Measurements from ENCODE around the gene SFXN3. TPM values are rescaled to one million over a fixed set of nuclear protein-coding genes. Genes with fewer than 3 reads are reported as not detected.
A peak's percentile ranks its signal among the peaks of the same experiment; 100 is the strongest.

The SFXN3 gene
- total and polyA plus RNA-seq, 2 experiments from 2014 or later, result 0.68 to 3.8 TPM

- Histone ChIP-seq H2AFZ (peak overlapping the region; percentile 99), H3F3A (replicated peaks; ENCODE audit: low read depth) (no peaks in the 10 kb centered on the region), H3K36me3 (ENCODE audit: insufficient read depth) (no peaks in the 10 kb centered on the region), H3K27me3 (ENCODE audit: insufficient read depth) (peaks cover 61% of the 10 kb centered on the region), H3K4me2 (peak overlapping the region; percentile 100), H4K20me1 (replicated peaks; ENCODE audit: insufficient read depth) (no peaks in the 10 kb centered on the region; the same call in 1 of the 2 replicates), H3K4me3 (peak overlapping the region; percentile 87), H3K9me2 (ENCODE audit: insufficient read depth) (no peaks in the 10 kb centered on the region), H3K79me2 (replicated peaks; ENCODE audit: insufficient read depth) (no peaks in the 10 kb centered on the region), H3K4me1 (ENCODE audit: insufficient read depth) (peaks cover 23% of the 10 kb centered on the region; the same call in 1 of the 2 replicates), H3K27ac (ENCODE audit: low read depth) (no peak overlapping the region)
- H3K27ac Mint-ChIP-seq, result no peak overlapping the region
- no peaks in the 10 kb centered on the region; the same call in 2 of the 3 replicates for H3K36me3 Mint-ChIP-seq (ENCODE audit: low read depth)
- no peak for TF ChIP-seq ZNF462 (CRISPR knock-in tag; IDR thresholded peaks at IDR 0.05)
- TF ChIP-seq REST (IDR thresholded peaks at IDR 0.05; ENCODE audit: unreplicated experiment), result no peak
- TF ChIP-seq CTCF (conservative IDR thresholded peaks at IDR 0.05; ENCODE audit: low read depth in 2 of 2), result no peak
- TF ChIP-seq POLR2AphosphoS5 (IDR thresholded peaks at IDR 0.05; ENCODE audit: low read depth), result no peak
- no peak for TF ChIP-seq ETS1 (IDR thresholded peaks at IDR 0.05)
- TF ChIP-seq STAT1 (IDR thresholded peaks at IDR 0.05; ENCODE audit: unreplicated experiment), result no peak
- TF ChIP-seq ZNF331 (CRISPR knock-in tag; IDR thresholded peaks at IDR 0.05; ENCODE audit: low read depth), result no peak
- no peak for TF ChIP-seq CREB1 (CRISPR knock-in tag; IDR thresholded peaks at IDR 0.05; ENCODE audit: low read depth)
- TF ChIP-seq NANOG (IDR thresholded peaks at IDR 0.05; ENCODE audit: borderline replicate concordance), result no peak
- no peak for TF ChIP-seq JUNB (IDR thresholded peaks at IDR 0.05; ENCODE audit: unreplicated experiment)
- TF ChIP-seq EZH2 (IDR thresholded peaks at IDR 0.05; ENCODE audit: low read depth, unreplicated experiment), result no peak
- no peak for DNase-seq (ENCODE audit: low spot score)
- H3K4me1 Mint-ChIP-seq, result peaks cover 20% of the 10 kb centered on the region
- H3K4me3 Mint-ChIP-seq, result peak overlapping the region; percentile 65
- peaks cover 52% of the 10 kb centered on the region for H3K27me3 Mint-ChIP-seq (ENCODE audit: insufficient read depth, low read depth, poor library complexity)
- no peak for ATAC-seq
- no peaks in the 10 kb centered on the region for H3K9me3 Mint-ChIP-seq
These were observed 1.7 kb downstream of the SFXN3 start for GRCh38 chr10:101032637-101033224.
